GM23338 (cell line): Measurements from ENCODE around the gene SLC35F1. TPM values are rescaled to one million over a fixed set of nuclear protein-coding genes. Genes with fewer than 3 reads are reported as not detected.

ENCODE experiments used
- ATAC-seq: fragments of 200-7000 bp; cut with Tn5 transposase; 3 replicates; pipeline ENCODE4 v1.9.1; 2020
- DNase-seq: peaks from one replicate; pipeline ENCODE4 v3.0.0-alpha.2; 2015; ENCODE audit warnings: low spot score
- H2AFZ ChIP-seq: fragments of 200-600 bp; sonication (generic); 2 replicates; pipeline ENCODE4 v1.8.0; 2016; ENCODE audit warnings: antibody characterized with exemption, mild to moderate bottlenecking, moderate library complexity
- H3F3A ChIP-seq: fragments of 200-600 bp; sonication (generic); replicated peaks from 2 replicates; pipeline ENCODE4 v1.8.0; 2017; ENCODE audit warnings: antibody characterized with exemption, mixed run types, low read depth
- H3K27ac ChIP-seq: fragments of 200-600 bp; sonication (generic); 2 replicates; pipeline ENCODE4 v1.6.1; 2016; ENCODE audit warnings: low read depth
- H3K27me3 ChIP-seq: fragments of 200-600 bp; sonication (generic); 2 replicates; pipeline ENCODE4 v1.8.0; 2016; ENCODE audit warnings: mild to moderate bottlenecking, mixed run types, moderate library complexity; ENCODE audit not compliant: insufficient read depth
- H3K36me3 ChIP-seq: fragments of 200-600 bp; sonication (generic); 2 replicates; pipeline ENCODE4 v1.8.0; 2016; ENCODE audit warnings: mild to moderate bottlenecking; ENCODE audit not compliant: insufficient read depth
- H3K4me1 ChIP-seq: fragments of 200-600 bp; sonication (generic); 2 replicates; pipeline ENCODE4 v1.8.0; 2016; ENCODE audit warnings: mild to moderate bottlenecking, moderate library complexity; ENCODE audit not compliant: insufficient read depth
- H3K4me2 ChIP-seq: fragments of 200-600 bp; sonication (generic); 2 replicates; pipeline ENCODE4 v1.7.1; 2017; ENCODE audit warnings: mixed run types
- H3K4me3 ChIP-seq: fragments of 200-600 bp; sonication (generic); 2 replicates; pipeline ENCODE4 v1.6.1; 2016; ENCODE audit warnings: mixed run types
- H3K79me2 ChIP-seq: fragments of 200-600 bp; sonication (generic); replicated peaks from 2 replicates; pipeline ENCODE4 v1.8.0; 2017; ENCODE audit warnings: mild to moderate bottlenecking; ENCODE audit not compliant: insufficient read depth
- H3K9me2 ChIP-seq: fragments of 200-600 bp; sonication (generic); 2 replicates; pipeline ENCODE4 v1.8.0; 2017; ENCODE audit not compliant: insufficient read depth
- H4K20me1 ChIP-seq: fragments of 200-600 bp; sonication (generic); replicated peaks from 2 replicates; pipeline ENCODE4 v1.8.0; 2017; ENCODE audit warnings: mild to moderate bottlenecking; ENCODE audit not compliant: insufficient read depth
- H3K27ac Mint-ChIP-seq: 2 replicates; pipeline ENCODE4 v1.8.0; 2020; ENCODE audit warnings: inconsistent platforms, mild to moderate bottlenecking, moderate library complexity, mixed read lengths
- H3K27me3 Mint-ChIP-seq: 3 replicates; pipeline ENCODE4 v1.8.0; 2022; ENCODE audit warnings: low read depth, mild to moderate bottlenecking, moderate library complexity, mixed read lengths, inconsistent platforms; ENCODE audit not compliant: insufficient read depth, poor library complexity
- H3K36me3 Mint-ChIP-seq: 3 replicates; pipeline ENCODE4 v1.8.0; 2021; ENCODE audit warnings: low read depth, mild to moderate bottlenecking, inconsistent platforms, moderate library complexity, mixed read lengths
- H3K4me1 Mint-ChIP-seq: 3 replicates; pipeline ENCODE4 v1.8.0; 2020; ENCODE audit warnings: mild to moderate bottlenecking, inconsistent platforms, mixed read lengths
- H3K4me3 Mint-ChIP-seq: 3 replicates; pipeline ENCODE4 v1.8.0; 2021; ENCODE audit warnings: moderate library complexity, mild to moderate bottlenecking, inconsistent platforms, mixed read lengths
- H3K9me3 Mint-ChIP-seq: 3 replicates; pipeline ENCODE4 v1.8.0; 2020; ENCODE audit warnings: moderate library complexity, mild to moderate bottlenecking, inconsistent platforms, mixed read lengths
- CREB1 ChIP-seq: fragments of 250-450 bp; sonication (Bioruptor Pico); IDR thresholded peaks from 2 replicates; pipeline ENCODE4 v1.5.0; 2020; ENCODE audit warnings: low read depth, mild to moderate bottlenecking, moderate library complexity
- EZH2 ChIP-seq: fragments of 200-600 bp; sonication (generic); IDR thresholded peaks from one replicate; pipeline ENCODE4 v1.8.0; 2017; ENCODE audit warnings: antibody characterized with exemption, mild to moderate bottlenecking, low read depth; ENCODE audit not compliant: unreplicated experiment
- EZH2phosphoT487 ChIP-seq: fragments of 200-600 bp; sonication (generic); IDR thresholded peaks from one replicate; pipeline ENCODE4 v1.8.1; 2018; ENCODE audit warnings: antibody characterized with exemption; ENCODE audit not compliant: unreplicated experiment
- JUNB ChIP-seq: IDR thresholded peaks from one replicate; pipeline ENCODE4 v1.6.1; 2016; ENCODE audit warnings: antibody characterized with exemption; ENCODE audit not compliant: unreplicated experiment
- NANOG ChIP-seq: IDR thresholded peaks from 2 replicates; pipeline ENCODE4 v1.6.1; 2016; ENCODE audit warnings: antibody characterized with exemption, borderline replicate concordance
- POLR2AphosphoS5 ChIP-seq: IDR thresholded peaks from 2 replicates; pipeline ENCODE4 v1.6.1; 2016; ENCODE audit warnings: antibody characterized with exemption, low read depth
- STAT1 ChIP-seq: IDR thresholded peaks from one replicate; pipeline ENCODE4 v1.6.1; 2016; ENCODE audit warnings: antibody characterized with exemption; ENCODE audit not compliant: unreplicated experiment
- ZNF114 ChIP-seq: fragments of 250-450 bp; sonication (Bioruptor Pico); IDR thresholded peaks from 2 replicates; pipeline ENCODE4 v1.5.0; 2020; ENCODE audit warnings: mild to moderate bottlenecking, moderate library complexity
- ZNF462 ChIP-seq: fragments of 250-450 bp; sonication (Bioruptor Pico); IDR thresholded peaks from 2 replicates; pipeline ENCODE4 v1.5.0; 2020; ENCODE audit warnings: mild to moderate bottlenecking, moderate library complexity
- polyA plus RNA-seq: library from polyadenylated mRNA; unstranded; fragments of >200 nt; fragmentation: Nextera tagmentation; extraction: Ambion mirVana; gene quantifications from 2 replicates; pipeline ENCODE4 v1.2.1, GENCODE V29; 2016
- total RNA-seq: library from RNA; depleted of rRNA; stranded (reverse); fragments of >200 nt; shearing (Covaris generic); gene quantifications from 2 replicates; pipeline ENCODE4 v1.2.3, GENCODE V29; 2014
- TF ChIP-seq, protein P1 (sequence below): IDR thresholded peaks from 2 replicates; pipeline ENCODE4 v1.6.1; 2016; ENCODE audit warnings: antibody characterized with exemption
- TF ChIP-seq, protein P2 (sequence below): IDR thresholded peaks from one replicate; pipeline ENCODE4 v1.6.1; 2018; ENCODE audit warnings: antibody characterized with exemption; ENCODE audit not compliant: unreplicated experiment
- TF ChIP-seq, protein P3 (sequence below), 2 experiments: fragments of 200-600 bp in 1 of 2; sonication (generic) in 1 of 2; conservative IDR thresholded peaks; 2 replicates each; pipeline versions ENCODE4 v1.5.1 to v1.6.1; 2016 to 2017; ENCODE audit warnings: antibody characterized with exemption in 2 of 2, low read depth in 2 of 2, mild to moderate bottlenecking in 2 of 2, moderate library complexity in 1 of 2

The SLC35F1 gene
- total and polyA plus RNA-seq, 2 experiments from 2014 or later, result 3.0 to 10.3 TPM

DNA sequence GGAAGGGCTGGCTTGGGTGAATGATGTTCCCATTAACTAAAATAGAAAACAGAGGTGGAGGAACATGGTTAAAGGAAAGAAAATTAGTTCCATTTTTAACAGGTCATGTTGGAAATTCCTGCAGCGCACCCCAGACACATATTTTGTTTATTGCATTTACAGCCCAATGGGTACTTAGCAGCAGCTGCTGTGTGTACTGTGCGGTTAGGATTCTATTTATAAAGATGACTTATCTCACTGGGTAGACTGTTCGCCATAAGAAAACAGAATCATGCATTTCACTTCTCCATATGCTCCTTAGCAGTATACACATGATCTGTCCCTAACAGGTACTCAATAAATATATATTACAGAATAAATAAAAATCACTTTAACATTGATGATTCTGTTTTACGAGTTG, 135.8 kb downstream of the SLC35F1 start (continued):
- TF ChIP-seq, protein P1, sequence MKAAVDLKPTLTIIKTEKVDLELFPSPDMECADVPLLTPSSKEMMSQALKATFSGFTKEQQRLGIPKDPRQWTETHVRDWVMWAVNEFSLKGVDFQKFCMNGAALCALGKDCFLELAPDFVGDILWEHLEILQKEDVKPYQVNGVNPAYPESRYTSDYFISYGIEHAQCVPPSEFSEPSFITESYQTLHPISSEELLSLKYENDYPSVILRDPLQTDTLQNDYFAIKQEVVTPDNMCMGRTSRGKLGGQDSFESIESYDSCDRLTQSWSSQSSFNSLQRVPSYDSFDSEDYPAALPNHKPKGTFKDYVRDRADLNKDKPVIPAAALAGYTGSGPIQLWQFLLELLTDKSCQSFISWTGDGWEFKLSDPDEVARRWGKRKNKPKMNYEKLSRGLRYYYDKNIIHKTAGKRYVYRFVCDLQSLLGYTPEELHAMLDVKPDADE, result no peak

DNA sequence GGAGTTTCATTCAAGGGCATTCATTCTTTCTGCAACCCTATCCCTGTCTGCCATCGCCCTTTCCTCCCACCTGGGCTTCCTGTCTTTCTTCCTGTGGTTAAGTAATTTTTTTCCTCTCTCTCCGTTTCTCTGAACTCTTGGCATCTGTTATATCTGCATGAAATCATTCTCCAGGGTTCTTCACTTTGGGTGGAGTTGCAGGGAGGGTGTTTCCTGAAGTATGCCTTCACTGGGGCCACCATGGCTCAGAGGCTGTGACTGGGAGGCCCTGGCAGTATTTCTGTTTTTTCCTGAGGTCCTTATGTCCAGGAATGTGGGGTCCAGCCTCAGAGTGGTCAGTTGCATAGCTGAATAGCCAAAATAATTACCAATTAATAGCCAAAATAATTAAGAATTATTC, 137.2 kb downstream of the SLC35F1 start:
- Histone ChIP-seq H3K27me3 (no peaks in the 10 kb centered on the region), H3K9me2 (no peaks in the 10 kb centered on the region), H3K4me3 (no peak overlapping the region), H3K4me2 (no peak overlapping the region), H2AFZ (no peak overlapping the region), H3K36me3 (no peaks in the 10 kb centered on the region), H4K20me1 (no peaks in the 10 kb centered on the region), H3K27ac (no peak overlapping the region), H3K79me2 (no peaks in the 10 kb centered on the region), H3F3A (no peaks in the 10 kb centered on the region), H3K4me1 (no peaks in the 10 kb centered on the region)
- Mint-ChIP-seq H3K4me1 (peaks cover 2% of the 10 kb centered on the region; the same call in 1 of the 3 replicates), H3K27ac (no peak overlapping the region), H3K36me3 (no peaks in the 10 kb centered on the region), H3K9me3 (no peaks in the 10 kb centered on the region), H3K4me3 (no peak overlapping the region), H3K27me3 (no peaks in the 10 kb centered on the region)
- ATAC-seq (no peak), DNase-seq (no peak)
- TF ChIP-seq, protein P1, result no peak
- TF ChIP-seq, protein P2, sequence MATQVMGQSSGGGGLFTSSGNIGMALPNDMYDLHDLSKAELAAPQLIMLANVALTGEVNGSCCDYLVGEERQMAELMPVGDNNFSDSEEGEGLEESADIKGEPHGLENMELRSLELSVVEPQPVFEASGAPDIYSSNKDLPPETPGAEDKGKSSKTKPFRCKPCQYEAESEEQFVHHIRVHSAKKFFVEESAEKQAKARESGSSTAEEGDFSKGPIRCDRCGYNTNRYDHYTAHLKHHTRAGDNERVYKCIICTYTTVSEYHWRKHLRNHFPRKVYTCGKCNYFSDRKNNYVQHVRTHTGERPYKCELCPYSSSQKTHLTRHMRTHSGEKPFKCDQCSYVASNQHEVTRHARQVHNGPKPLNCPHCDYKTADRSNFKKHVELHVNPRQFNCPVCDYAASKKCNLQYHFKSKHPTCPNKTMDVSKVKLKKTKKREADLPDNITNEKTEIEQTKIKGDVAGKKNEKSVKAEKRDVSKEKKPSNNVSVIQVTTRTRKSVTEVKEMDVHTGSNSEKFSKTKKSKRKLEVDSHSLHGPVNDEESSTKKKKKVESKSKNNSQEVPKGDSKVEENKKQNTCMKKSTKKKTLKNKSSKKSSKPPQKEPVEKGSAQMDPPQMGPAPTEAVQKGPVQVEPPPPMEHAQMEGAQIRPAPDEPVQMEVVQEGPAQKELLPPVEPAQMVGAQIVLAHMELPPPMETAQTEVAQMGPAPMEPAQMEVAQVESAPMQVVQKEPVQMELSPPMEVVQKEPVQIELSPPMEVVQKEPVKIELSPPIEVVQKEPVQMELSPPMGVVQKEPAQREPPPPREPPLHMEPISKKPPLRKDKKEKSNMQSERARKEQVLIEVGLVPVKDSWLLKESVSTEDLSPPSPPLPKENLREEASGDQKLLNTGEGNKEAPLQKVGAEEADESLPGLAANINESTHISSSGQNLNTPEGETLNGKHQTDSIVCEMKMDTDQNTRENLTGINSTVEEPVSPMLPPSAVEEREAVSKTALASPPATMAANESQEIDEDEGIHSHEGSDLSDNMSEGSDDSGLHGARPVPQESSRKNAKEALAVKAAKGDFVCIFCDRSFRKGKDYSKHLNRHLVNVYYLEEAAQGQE, result no peak
- TF ChIP-seq, protein P3, sequence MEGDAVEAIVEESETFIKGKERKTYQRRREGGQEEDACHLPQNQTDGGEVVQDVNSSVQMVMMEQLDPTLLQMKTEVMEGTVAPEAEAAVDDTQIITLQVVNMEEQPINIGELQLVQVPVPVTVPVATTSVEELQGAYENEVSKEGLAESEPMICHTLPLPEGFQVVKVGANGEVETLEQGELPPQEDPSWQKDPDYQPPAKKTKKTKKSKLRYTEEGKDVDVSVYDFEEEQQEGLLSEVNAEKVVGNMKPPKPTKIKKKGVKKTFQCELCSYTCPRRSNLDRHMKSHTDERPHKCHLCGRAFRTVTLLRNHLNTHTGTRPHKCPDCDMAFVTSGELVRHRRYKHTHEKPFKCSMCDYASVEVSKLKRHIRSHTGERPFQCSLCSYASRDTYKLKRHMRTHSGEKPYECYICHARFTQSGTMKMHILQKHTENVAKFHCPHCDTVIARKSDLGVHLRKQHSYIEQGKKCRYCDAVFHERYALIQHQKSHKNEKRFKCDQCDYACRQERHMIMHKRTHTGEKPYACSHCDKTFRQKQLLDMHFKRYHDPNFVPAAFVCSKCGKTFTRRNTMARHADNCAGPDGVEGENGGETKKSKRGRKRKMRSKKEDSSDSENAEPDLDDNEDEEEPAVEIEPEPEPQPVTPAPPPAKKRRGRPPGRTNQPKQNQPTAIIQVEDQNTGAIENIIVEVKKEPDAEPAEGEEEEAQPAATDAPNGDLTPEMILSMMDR (conservative IDR thresholded peaks at IDR 0.05; ENCODE audit: low read depth in 2 of 2), result no peak
- TF ChIP-seq ZNF114 (CRISPR knock-in tag), result no peak
- TF ChIP-seq POLR2AphosphoS5, result no peak
- TF ChIP-seq STAT1, result no peak
- TF ChIP-seq EZH2, result no peak
- no peak for TF ChIP-seq ZNF462 (CRISPR knock-in tag)
- TF ChIP-seq NANOG, result no peak
- no peak for TF ChIP-seq CREB1 (CRISPR knock-in tag)
- TF ChIP-seq EZH2phosphoT487, result no peak
- no peak for TF ChIP-seq JUNB
